Activated CD4-positive, alpha-beta T cell treated with anti-CD3 and anti-CD28 coated beads, Interleukin-2, Interleukin-4, amounts not matched to agents 100 ng/mL and 50 ng/mL, durations not matched to agents 16 hours and 8 hours (primary cell): ENCODE results near the gene ANKS1B.

ENCODE experiments used
- DNase-seq: peaks from one replicate; pipeline ENCODE4 v3.0.0-alpha.2; 2020; ENCODE audit warnings: low spot score

ANKS1B gene

DNA sequence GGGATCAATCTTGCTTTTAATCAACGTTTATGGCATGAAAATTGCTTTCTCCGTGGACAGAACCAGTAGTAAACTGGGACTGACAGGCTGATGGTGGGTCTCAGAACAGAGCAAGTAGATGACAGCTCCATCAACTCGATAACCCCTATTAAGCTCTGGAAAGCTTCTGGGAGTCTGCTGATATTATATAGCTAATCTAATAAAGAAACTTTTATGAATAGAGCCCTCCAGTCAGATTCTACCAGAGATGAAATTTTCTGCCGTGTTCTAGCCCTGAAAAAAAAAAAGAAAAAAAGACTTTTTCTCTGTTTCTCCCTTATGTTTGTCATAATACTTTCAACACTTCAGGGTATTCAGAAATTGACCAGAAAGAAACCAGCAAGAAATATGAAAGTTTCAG is 1168.0 kb downstream of the ANKS1B start:
- no peak for DNase-seq

DNA sequence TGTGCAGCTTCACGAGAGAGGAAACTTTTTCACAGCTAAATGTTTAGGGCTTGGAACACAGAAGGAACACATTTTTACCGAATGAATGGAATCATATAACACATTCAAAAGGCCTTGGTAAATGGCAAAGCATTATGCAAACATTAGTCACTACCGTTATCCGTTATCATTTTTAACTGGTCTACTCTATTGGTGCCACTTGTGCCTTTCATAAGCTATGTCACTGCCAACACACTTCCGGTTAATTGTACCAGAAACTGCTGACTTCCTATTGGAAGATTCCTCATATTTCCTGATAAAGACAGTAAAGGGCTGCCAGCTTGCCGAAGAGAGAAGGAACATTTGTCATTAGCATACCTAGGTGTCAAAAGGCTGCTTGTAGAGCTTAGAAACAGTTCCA is 1170.5 kb downstream of the ANKS1B start:
- DNase-seq = no peak

DNA sequence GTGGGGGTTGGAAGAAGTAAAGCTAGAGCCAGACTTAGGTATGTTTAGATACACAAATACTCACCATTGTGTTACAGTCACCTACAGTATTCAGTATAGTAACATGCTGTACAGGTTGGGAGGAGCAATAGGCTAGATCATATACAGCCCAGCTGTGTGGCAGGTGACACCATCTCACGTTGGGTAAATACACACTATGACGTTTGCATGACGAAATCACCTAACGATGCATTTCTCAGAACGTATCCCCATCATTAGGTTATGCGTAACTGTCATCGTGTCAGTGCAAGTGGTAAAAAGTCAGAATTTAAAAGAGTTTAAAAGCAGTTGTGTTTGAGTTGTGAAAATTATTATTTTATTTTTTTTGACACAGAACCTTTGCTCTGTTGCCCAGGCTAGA is 1172.5 kb downstream of the ANKS1B start:
- no peak for DNase-seq

DNA sequence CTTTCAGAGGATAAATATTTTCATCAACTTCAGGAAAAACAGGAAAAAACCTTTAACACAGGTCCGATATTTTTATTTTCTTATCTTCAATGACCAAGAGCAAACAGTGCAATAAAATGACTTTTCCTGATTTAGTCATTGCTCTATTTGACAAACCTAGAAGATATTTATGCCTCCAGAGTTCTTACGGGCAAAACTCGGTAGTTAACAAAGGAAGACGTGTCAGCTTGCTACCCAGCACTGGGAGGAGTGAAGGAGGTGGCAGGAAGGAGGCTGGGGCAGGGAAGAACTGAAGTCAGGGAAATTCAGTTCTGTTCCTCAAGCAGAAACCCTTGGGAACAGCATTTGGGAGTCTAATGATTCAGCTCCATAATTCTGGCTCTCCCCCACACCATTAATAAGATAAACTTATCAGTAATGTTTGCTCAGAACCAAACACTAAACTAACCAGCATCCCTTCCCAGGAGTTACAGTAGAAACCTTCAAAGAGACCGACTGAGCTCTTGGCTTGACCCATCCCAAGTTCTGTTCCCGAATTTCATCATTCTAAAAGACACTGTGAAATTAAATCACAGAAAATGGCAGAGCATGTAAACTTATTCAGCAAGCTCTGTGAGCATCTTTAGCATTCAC is 1176.4 kb downstream of the ANKS1B start:
- DNase-seq = no peak

DNA sequence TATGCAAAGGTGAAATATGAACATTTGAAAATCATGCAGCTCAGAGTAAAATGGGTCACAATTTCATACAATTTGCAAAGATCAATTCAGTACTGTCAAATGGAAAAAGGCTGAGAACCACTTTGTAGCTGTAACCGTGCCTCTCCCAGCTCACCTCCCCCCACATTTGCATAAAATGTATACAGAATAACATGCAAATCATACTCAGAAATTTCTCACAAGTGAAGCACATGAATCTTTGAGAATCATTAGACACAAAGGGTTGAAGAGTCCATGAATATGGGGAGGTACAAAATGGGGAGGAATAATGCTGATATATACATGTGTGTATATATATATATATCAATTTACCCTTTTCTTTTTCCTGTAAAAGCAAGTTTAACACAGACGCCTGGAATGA is 1177.5 kb downstream of the ANKS1B start:
- DNase-seq = no peak

DNA sequence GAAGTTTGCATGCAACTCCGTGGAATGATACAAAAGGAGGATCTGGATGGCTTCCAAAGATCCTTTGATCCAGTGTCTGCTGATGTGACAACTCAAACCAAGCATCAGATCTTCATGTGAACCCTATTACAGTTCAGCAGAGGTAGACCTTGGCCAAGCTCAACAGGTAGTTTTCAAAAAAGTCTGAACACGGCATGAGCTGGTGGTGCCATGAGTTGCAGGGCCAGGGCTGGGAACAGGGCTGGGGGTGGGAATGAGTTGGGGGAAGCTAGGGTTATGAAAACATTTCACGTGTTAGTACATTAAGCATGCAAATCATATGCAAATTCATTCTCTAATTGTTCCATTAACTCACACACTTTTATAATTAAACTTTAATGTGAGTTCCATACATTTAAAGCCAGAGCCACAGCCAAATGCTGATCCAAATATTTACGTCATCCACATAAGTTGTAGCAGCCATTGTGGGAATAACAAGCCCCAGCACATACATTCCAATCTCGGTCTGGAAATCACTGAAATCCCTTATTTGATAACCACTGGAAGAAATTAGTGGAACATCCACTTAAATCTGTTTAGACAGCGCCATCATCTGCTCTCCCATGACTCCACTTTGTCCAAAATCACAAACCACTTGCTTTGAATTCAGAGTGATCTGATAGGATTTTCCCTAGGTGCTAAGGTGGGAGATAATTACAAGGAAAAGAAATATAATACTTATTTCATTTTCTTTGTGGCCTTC is 1181.1 kb downstream of the ANKS1B start:
- DNase-seq = no peak

DNA sequence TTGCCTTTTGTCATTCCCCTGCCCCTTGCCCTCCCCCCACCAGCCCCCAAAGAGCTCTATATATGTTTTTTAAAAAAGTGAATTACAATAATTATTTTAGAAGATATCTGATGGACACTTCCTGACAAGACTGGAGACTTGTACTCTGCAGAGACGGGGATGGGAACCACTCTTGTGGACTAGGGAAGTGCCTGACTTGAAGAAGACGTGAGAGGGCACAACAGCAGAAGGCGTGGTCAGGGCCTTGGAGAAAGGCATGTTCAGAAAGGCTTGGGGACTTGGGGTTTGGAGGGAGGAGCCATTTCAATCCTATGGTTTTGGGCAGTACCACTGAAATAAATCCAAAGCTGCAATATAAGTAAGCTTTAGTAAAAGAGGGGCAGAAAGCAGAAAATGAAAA is 1184.9 kb downstream of the ANKS1B start:
- no peak for DNase-seq

DNA sequence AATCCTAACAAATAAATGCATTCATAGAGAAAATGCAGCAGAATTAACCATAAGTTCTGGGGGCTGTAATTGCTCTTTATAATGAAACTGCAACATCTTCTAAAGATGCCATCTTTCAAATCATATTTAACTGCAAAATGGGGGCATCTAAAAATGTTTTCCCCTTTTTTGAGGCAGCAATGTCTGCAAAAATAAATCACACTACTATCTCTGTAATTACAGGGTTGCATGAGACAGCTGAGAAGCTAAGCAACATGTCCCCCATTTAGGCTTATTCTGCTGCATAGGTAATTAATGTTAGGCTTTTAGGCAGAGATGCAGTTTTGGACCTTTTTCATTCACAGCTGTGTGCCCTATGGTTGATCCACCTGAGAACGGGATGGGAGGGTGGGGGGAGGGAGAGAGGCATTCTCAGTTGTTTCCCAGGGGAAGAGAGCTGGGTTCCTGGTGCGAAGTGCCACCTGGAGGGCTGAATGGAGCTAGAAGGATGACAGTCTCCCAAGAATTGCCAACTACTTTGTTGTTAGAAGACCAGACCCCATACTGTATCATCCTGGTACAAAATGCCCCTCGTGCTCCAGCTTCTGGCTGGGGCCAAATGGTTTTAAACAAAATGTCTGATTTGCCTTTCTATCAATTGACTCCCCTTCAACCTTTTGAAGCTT is 1185.5 kb downstream of the ANKS1B start:
- no peak for DNase-seq

DNA sequence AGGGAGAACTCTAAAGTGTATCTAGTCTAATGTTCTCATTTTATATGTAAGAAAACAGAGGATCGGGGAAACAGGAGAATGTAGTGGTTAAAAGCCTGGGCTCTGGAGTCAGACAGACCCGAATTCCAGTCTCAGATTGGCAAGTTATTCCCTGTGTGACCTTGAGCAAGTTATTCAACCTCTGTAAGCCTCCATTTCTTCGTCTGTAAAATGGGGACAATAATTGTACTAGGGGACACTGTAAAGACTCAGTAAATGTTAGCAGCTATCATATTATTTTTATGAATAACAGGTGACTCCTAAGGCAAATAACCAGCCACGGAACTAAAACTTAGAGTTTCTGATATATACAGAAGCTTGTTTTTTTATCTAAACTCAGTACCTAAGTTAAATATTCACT is 1187.5 kb downstream of the ANKS1B start:
- no peak for DNase-seq

DNA sequence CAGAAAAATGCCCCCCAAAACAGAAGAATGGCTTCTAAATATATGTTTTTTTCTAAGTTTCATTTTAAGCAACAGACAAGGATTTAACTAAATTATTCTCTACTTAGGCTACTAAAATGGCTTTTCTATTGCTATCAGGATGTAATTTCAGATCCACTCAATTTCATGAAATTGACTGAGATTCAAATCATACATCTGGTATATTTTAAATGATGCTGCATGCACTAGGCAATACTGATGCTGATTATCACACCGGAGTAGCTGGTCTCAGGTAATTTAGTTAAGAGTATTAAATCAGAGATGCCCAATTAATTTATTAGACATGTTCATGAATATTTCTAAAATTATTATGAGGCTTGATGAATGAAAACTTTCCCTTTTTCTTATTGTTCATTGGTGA is 1188.0 kb downstream of the ANKS1B start:
- DNase-seq = no peak

DNA sequence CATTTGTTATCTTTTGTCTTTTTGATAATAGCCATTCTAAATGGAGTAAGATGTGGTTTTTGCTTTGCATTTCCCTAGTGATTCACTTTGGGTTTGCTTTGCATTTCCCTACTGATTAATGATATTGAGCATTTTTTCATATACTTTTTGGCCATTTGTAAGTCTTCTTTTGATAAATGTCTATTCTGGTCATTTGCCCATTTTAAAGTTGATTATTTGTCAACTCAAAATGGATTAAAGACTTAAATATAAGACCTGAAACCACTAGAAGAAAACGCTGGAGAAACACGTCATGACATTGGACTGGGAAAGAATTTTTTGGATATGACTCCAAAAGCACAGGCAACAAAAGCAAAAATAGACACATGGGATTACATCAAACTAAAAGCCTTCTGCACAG is 1191.6 kb downstream of the ANKS1B start:
- DNase-seq = no peak

DNA sequence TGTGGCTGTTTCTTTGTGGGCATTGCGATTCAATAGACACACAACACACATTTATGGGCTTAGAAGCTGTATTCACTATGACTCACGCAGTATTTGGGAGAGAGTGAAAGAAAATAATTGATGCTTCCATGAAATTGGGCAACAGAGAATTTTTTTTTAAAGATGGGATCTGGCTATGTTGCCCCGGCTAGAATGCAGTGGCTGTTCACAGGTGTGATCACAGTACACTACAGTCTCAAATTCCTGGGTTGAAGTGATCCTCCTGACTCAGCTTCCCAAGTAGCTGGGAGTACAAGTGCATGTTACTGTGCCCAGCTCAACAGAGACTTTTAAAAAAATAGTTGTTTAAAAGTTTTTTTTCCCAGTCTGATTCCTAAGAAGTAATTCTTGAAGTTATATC is 1193.3 kb downstream of the ANKS1B start:
- no peak for DNase-seq

DNA sequence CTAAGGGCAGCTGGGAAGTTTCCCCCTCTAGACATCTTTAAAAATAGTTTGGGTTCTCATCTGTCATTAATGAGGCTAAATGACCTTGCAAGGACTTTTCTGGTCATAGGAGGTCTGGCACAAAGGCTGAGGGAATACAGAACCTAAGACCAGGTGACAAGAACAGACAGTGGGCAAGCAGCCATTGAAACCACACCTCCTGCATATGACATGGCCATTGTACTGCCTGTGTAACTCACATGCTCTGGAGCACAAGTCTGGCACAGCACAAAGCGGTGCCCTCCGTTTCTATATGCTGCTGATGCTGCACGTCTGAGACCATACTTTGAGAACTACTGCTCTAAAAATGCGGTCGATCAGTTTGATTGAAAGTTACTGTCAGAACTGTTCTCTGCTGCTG is 1196.3 kb downstream of the ANKS1B start:
- no peak for DNase-seq

DNA sequence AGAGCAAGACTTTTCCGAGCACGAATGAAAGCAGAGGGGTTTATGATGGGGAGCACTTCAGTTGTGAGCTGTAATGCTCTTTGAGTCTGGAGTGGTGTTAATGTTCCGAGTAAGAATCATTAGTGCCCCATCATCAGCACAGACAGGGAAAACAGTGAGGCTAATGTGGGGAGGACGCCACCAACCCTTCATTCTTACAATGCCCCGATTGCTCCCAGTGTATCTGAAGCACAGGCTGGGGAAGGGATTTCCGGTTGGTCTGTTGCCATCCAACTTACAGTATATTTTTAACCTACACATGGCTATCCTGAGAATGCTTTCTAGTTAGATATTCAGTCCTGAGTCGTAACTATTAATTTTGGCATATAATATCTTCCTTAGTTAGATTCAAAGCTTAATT is 1198.1 kb downstream of the ANKS1B start:
- no peak for DNase-seq

DNA sequence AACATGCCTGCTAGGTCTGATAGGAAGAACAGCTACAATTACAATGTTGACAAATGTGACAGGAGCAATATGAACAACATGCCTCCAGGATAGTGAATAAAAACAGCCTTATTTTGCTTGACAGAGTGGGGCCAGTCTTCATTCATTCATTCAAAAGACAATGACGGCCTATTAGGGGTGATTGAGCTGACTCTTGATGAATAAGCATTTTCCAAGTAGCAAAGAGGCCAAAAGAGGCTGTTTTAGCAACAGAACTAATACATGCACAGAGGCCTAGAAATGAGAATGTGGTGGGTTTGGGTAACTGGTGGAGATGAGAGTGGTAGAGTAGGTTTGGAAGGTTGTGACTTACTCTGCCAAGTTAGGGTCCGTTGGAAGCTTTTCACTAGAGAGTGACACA is 1201.3 kb downstream of the ANKS1B start:
- DNase-seq = no peak

DNA sequence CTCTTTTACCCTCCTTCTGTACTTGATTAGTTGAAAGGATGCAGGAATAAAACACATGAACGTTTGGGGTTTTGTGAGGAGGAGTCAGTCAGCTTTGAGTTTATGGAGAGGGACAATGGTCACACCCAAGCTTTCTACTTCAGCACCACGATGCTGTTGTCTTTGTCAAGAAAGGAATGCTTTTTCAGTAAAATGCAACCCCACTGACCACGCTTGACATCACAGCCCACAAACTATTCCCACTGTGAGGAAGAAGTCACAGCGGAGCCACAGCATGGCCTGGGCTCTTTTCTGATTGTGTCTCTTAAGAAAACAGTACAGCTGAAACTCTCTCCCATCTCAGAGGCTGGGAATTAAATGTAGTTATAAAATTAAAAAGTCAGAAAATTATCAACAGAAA is 1204.5 kb downstream of the ANKS1B start:
- no peak for DNase-seq

DNA sequence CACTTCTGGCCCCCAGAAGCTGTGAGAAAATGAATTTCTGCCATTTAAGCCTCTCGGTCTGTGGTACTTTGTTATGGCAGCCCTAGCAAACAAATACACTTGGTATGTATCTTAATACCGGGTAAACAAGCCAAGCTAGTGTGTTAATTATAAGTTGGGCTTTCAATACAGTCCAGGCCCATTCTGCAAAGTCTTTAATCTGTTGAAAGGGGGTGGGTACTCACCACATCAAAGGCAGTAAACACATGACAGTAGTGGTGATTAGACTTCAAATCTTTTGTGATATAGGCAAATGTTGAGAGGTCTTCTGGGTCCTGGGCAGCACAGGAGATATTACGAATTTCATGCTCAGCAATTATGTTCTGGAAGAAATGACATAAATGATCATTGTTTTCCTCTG is 1211.9 kb downstream of the ANKS1B start:
- DNase-seq = no peak

DNA sequence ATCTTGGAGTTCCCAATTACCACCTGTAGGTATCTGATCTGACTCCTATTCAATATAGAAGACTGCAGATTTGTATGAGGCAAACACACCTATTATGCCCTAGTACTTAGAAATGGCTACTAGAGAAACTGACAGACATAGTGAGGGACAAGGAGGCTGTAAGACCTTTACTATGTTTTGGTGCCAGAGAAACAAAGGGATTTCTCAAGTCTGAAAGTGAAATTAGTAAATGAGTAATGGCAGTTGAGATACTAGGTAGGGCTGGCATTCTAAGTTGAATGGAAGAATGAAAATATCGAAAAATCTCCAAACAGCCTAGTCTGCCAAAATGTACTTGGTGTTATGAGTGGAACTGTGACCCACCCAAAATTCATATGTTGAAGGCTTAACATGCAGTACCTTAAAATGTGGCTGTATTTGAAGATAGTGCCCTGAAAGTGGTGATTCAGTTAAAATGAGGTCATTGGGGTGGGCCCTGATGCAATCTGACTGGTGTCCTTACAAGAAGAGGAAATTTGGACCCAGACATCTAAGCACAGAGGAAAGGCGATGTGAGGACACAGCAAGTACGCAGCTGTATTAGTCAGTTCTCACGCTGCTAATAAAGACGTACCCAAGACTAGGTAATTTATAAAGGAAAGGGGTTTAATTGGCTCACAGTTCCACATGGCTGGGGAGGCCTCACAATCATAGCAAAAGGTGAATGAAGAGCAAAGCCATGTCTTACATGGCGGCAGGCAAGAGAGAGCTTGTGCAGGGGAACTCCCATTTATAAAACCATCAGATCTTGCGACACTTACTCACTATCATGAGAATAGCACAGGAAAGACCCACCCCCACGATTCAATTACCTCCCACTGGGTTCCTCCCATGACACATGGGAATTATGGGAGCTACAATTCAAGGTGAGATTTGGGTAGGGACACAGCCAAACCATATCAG is 1212.7 kb downstream of the ANKS1B start:
- DNase-seq = no peak

DNA sequence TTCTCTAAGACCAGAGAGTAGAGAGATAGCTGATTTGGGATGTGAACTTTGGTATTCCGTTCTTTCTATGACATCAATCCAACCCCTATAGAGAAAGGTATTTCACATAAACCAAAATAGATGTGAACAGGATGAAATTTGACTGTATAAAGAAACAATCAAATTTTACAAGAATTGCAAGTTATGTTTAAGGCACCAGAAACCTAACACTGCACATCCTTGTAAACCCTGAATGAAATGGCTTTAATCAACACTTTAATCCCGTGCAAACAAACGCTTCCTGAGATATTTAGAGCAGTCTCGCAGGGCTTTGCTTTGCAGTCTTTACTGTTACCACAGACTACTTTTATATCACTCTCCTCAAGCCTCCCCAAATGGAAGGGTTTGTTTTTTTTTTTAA is 1214.5 kb downstream of the ANKS1B start:
- no peak for DNase-seq

DNA sequence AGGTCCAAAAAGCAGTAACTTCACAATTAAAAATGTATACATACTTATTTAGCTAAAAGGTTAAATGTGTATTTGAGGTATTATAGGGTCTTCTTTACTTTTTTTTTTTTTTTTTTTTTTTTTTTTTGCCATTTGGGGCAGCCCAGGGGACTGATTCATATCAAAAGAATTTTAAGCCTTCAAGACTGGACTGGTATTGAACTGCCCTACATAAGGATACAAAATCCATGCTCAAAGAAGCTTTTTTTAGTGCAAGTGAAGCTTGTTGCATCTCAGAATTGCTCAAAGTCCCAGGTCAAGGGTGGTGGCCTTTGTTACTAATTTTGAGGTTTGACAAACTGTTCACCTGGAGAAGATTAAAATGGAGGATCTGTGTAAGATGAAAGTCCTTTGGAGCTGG is 1215.7 kb downstream of the ANKS1B start:
- no peak for DNase-seq

DNA sequence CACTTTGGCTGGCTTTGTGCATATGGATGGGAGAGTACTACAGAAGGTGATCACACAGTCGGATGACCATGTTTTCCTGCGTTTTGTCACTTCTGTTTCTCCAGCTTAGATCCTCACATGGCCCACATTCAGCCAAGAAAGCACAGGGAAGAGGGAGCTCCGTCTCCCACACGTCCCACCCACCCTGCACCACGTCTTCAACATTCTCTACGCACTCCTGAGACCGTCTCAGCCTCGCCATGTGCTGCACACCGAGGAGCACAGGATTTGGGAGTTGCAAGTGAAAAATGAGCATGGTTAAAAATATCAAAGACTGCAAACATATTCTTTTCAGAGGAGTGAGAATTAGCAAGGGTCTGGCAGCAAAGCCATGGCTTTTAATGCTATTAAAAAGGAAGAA is 1217.5 kb downstream of the ANKS1B start:
- DNase-seq = no peak

DNA sequence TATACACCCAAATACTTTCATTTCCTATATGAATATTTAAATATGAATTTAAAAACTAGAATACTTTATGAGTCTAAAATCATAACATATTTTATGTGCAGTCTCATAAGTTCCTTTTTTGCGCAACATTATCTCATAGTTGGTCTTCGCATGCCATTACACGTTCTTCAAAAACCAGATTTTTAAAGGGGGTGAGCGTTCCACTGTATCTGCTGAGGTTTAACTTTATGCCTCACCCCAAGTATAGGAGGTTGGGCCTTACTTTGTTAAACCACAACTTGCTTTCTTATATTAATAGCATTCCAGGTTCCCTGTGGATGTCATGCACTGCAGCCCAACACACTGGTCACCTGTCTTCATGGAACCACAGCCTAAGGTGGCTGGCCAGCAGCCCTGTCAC is 1221.1 kb downstream of the ANKS1B start:
- DNase-seq = no peak

DNA sequence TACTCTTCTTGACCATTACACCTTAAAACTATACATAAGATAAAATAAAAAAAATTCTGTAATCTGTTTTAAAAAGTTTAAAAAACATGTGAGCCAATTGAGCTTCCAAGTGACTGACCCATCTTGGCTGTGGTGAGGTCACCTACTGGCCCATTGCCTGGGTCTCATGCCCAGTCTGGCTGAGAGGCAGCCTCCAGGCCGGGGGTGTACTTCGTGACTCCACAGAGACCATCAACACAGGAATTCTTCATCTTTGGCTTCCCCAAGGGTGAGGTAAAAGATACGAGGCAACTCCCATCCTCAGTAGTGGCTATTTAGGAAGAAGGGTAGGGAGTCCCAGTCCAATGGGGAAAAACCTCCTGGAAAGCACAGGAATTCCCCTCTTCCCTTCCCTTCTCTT is 1226.4 kb downstream of the ANKS1B start:
- DNase-seq = no peak
